NCI-H128 (cell line): ENCODE results near the gene TCEAL6.
"Not testable (repeated sequence)": the region's sequence is repeated elsewhere in the genome, so short reads cannot be mapped to it uniquely, and the experiment has no call there.

Experiments
- DNase-seq: peaks from one replicate; lab custom pipeline; 2025; ENCODE audit not compliant: unreplicated experiment; lab: John Stamatoyannopoulos, UW

The TCEAL6 gene

DNA sequence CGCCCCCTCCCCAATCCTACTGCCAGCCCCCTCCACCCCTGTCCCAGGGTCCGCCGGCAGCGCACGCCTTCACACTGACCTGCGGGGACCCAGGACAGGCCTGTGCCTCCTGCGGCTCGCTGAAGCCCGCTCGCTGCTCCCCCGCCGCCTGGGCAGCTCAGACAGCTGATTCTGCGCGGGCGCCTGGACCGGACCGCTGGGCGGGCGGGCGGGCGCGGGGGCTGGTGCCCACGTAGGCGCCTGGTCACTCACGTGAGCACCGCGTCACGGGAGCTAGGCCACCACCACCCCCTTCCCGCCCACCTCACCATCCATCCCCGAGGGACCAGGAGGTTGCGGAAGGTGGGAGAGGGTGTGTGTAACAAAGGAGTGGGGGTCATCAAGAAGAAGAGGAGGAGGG lies at the start of gene TCEAL6:
TCEAL6 (minus strand) TSS at position 208 of the 400 bp plus-strand sequence.
- not testable (repeated sequence) for DNase-seq

DNA sequence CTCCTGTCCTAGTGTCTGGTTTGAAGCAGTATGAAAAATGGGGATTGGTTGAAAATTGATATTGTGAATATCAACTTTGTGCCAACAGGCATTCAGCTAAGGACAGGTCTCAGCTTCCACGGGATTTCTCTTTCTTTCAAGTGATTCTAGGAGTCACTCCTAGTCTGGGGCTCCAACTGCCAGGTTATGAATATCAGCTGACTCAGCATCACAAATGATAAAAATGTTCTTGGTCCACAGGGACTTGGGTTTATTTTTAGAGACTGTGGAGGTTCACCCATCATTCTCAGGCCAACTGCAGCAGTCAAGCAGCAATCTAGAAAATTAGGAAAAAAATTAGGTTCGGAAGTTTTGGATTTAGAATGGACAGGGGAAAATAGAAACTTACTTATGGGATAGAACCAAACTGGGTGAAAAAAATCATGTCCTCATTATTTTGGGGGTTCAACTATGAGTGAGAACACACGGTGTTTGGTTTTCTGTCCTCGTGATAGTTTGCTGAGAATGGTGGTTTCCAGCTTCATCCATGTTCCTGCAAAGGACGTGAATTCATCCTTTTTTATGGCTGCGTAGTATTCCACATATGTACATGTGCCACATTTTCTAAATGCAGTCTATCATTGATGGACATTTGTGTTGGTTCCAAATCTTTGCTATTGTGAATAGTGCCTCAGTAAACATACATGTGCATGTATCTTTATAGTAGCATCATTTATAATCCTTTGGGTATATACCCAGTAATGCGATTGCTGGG lies 43.9 kb upstream of the TCEAL6 start:
- no peak for DNase-seq

DNA sequence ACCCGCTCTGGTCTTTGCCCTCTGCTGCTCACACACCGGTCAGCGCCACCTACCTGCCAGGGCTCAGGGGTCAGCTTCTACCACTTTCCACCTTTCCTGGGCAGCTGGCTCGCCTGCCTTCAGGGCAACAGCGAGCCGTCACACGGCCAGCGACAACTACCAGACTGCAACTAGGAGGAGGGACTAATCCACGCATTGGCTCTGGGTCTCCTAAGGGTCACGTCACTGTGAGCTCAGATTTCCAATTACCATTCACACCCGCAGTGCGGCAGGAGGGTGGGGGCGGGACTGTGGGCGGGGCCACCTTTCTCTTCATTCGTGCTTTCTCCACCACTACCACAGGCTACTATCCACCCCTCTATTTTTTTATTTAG lies 13.5 kb upstream of the TCEAL6 start, which contains the start of gene BEX5:
BEX5 (minus strand) TSS at position 172 of the 374 bp plus-strand sequence. CDS start 1,712 bp downstream, outside the sequence.
- peak; percentile 61 for DNase-seq

DNA sequence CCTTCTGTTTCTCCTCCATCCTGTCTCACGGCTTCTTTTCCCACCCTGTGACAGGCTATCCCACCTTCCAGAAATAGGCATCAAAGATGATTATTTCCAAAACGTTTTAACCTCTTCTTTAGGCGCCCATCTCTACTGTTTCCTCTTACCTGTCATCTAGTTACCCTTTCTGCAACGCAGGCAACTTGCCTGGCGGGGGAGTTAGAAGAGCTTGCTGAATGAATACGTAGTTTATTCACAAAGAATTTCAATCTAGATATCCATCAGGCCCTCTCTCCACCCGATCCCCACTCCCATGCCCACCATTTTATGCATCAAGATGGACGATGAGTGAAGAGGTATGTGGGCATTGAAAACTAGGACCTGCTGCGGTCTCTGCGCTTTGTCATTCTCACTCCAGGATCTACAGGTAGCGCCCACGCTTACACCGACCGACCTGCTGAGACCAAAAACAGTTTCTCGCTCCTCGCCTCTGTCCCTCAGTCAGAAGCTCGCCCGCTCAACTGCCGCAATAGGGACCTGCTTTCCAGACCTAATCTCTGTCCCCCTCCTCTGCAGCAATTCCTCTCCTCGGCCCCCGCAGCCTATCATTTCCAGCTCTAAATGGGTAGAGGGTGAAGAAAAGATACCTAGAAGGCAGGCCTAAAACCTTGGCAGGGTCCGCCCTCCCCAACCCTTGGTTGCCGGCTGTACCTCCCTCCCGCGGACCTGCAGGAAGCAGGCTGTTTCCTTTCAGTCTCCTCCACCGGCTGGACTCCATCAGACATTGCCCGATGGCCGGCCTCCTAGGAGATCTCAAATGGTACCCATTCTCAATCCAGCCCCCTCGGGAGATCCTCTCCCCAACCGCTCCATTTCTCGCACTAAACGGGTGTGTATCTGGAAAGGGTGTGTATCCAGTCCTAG lies 12.9 kb upstream of the TCEAL6 start:
- DNase-seq, result peak; percentile 19

DNA sequence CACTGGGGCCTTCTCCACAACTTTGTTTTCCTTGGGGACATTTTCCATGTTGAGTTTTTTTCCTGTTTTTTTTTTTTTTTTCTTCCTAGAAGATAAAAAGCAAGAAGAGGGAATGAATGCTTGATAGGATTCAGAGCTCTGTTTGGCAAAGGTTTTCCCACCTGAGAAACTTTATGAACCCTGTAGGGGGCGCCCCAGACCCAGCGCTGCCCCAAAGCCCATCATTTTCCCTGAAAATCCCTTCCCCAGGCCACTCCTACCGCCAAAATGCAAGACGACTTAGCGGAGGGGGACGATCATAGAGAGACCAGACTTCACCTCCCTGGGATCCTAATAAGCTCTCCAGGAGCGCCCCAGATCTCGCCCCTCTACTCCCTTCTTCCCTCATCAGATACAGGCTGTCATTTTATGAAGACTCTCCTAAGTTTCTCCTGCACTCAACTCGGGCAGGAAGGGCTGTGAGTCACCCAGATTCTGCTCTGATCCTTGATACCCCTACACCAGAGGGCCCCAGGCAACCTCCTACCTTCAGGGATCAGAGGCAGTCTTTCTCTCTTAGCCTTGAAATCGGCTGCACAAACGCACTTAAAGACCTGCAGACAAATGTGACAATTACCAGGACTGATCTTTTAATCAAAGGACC lies 12.1 kb upstream of the TCEAL6 start:
- DNase-seq, result peak; percentile 4

DNA sequence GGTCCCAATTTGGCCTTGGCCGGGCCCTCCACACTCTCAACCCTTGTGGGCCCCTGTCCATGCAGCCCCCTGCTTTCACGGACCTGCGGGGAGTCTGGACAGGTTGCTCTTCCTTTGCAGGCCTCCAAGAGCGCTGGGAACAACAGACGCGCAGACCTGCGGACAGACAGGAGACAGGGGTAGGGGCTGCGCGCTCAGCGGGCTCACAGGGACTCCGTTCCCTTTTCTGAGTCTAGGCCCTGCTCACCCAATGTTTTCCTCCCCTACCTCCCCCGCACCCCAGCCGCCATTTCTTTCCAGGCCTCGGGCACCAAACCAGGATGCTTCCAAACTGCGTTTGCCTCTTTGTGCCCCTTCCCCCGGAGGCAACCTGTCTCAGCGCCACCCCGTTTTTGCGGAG lies 650 bp downstream of the TCEAL6 start:
- not testable (repeated sequence) for DNase-seq

DNA sequence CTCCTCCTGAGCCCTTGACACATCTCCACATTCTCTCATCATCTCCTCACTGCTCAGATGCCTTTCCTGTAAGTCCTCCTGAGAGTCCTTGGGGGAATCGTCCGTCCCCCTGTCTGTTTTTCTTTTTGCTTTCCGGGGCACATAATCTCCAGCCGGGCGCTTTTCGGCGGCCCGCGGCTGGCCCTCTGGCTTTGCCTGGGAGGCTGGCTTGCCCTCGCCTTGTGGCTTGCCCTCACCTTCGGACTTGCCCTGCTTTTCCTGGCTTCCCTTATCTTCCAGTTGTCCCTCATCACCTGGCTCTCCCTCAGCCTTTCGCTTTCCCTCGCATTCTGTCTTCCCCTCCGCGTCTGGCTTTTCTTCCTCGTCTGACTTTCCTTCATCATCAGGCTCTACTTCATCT lies 1.4 kb downstream of the TCEAL6 start:
- DNase-seq, result not testable (repeated sequence)

DNA sequence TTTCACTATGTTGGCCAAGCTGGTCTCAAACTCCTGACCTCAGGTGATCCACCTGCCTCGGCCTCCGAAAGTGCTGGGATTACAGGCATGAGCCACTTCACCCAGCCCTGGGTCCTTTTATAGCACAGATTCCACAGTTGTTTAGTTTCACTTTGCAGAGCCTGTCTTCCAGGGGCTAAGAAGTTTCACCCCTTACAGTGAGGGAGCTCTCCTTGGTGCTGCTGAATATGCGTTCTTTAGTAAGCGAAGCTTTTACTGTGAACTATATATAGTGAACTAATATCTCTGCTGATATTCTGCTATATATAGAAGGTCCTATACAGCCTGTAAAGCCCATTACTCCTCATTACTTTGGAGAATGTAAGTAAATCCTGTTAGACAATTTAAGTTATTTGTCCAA lies 4.2 kb downstream of the TCEAL6 start:
- no peak for DNase-seq

DNA sequence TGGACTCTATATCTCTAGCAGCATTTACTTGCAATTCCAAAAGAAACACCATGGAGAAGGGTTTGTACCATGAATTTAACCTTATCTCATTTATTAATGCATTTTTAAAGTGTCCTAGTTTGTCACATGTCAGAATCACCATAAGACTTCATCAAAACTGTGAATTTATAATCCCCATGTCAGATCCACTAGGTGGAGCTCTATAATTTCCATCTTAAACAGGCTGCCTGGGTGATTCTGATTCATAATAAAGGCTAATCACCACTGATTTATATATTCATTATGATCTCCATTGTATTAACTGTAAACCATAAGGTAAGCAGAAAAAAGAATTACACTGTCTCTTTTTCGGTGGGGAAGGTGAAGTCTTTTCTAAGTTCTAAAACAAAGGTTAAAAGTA lies 12.8 kb downstream of the TCEAL6 start:
- DNase-seq, result no peak

DNA sequence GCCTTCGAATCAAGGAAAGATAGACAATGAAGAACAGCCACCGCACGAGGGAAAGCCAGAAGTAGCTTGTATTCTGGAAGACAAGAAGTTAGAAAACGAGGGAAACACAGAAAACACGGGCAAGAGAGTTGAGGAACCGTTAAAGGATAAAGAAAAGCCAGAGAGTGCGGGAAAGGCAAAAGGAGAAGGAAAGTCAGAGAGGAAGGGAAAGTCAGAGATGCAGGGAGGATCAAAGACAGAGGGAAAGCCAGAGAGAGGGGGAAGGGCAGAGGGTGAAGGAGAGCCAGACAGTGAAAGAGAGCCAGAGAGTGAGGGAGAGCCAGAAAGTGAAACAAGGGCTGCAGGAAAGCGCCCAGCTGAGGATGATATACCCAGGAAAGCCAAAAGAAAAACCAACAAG lies 15.4 kb downstream of the TCEAL6 start:
- DNase-seq, result no peak

DNA sequence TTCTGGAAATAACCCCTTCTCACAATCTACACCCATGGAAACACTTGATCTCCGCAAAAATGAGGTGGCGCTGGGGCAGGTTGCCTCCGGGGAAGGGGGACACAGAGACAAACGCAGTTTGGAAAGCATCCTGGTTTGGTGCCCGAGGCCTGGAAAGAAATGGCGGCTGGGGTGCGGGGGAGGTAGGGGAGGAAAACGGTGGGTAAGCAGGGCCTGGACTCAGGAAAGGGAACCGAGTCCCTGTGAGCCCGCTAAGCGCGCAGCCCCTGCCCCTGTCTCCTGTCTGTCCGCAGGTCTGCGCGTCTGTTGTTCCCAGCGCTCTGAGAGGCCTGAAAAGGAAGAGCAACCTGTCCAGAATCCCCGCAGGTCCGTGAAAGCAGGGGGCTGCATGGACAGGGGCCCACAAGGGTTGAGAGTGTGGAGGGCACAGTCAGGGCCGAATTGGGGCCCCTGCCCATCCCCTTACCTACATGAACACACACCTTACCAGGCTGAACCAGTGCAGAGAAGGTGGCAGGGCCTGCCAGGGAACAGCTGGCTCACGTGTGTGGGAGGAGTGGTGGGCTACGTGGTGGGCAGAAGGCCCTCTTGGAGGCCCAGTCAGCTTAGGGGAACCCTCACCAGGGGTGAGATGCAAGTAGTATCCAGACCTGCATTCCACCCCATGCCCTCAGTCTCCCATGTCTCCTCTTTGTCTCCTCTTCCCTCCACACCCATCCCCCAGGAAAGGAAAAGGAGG lies 16.0 kb downstream of the TCEAL6 start:
- DNase-seq, result not testable (repeated sequence)

DNA sequence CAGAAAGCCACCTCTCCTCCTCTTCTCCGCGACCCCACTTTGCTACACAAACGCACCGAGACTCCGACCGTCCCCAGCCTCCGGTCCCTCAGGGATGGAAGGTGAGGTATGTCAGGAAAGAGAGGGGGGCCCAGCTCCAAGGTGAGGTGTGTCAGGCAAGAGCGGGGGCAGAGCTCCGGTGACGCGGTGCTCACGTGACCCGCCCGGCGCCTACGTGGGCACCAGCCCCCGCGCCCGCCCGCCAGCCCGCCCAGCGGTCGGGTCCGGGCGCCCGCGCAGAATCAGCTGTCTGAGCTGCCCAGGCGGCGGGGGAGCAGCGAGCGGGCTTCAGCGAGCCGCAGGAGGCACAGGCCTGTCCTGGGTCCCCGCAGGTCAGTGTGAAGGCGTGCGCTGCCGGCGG lies 16.8 kb downstream of the TCEAL6 start, which contains the start of gene TCEAL2:
TCEAL2 (plus strand) TSS at position 244 of the 400 bp plus-strand sequence. CDS start 1,152 bp downstream, outside the sequence.
- peak; percentile 33 for DNase-seq

DNA sequence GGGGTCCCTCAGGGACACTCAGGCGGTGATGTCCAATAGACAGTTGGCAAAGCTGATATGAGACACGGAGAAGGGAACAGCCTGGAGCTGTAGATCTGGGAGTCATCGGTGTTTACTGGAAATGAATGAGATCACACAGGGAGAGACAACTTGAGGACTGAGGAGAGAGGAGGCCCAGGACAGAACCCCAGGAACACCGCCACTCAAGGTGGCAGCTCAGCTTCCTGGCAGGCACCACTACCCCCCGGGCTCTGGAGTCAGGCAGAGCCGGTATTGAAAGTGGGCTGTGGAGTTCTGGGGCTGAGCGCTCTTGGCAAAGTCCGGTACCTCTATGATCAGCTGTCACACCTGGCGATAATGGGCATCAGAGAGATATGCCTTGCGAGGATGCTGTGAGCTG lies 17.3 kb downstream of the TCEAL6 start:
- not testable (repeated sequence) for DNase-seq

DNA sequence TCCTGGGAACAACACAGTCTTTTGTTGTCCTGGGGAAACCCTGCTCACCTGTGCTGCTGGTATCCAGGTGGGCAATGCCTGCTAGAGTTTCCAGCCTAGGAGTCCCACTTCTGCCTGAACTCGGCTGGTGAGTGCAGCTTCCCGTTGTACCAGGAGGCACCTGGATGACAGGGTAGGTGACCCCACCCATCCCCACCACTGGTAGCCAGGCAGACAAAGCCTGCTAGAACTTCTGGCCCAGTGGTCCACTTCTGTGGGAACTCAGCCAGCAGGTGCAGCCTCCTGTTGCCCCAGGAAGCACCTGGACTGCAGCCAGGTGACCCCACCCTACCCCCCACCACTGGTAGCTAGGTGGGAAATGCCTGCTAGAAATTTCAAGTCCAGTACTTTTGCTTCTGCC lies 26.5 kb downstream of the TCEAL6 start:
- DNase-seq, result no peak

DNA sequence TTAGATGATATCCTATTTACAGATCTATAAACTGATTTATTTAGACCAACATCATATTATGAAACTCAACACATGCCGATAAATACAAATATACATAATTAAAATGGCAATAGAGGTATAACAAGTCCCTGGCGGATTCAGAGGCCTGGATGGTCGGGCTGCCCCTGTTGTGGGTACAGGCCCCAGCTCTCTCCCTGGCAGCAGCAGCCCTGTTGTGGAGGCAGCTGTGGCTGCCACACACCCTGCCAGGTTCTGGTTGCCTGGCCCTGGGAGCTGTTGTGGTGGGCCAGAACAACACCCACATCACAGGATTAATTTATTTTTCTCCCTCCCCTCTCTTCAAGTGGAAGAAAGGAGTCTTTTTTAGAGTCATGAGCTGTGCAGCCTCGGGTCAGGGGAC lies 28.9 kb downstream of the TCEAL6 start:
- DNase-seq, result no peak
